Glomerular endothelial cell (primary cell): ENCODE data around the gene ACVR1B. TPM values are rescaled to one million over a fixed set of nuclear protein-coding genes. Genes with fewer than 3 reads are reported as not detected.

ENCODE experiments used
- DNase-seq: peaks from one replicate; pipeline ENCODE4 v3.0.0-alpha.2; 2011; ENCODE audit warnings: low read depth, low spot score; ENCODE audit errors: extremely low read depth
- total RNA-seq: library from RNA; depleted of rRNA; stranded (reverse); fragments of >200 nt; gene quantifications from 2 replicates; pipeline ENCODE4 v1.2.3, GENCODE V29; 2015

ACVR1B gene
- total RNA-seq, 1 donor from 2014 or later = 9.0 TPM

- DNase-seq = no peak
Measured at GRCh38 chr12:52003016-52003550, 51.6 kb downstream of the ACVR1B start.

GRCh38 chr12:52003591-52003990 lies 52.1 kb downstream of the ACVR1B start:
- DNase-seq = no peak

GRCh38 chr12:52004042-52004648 lies 52.6 kb downstream of the ACVR1B start:
- DNase-seq = no peak

GRCh38 chr12:52005218-52005902 lies 53.9 kb downstream of the ACVR1B start:
- DNase-seq = no peak

GRCh38 chr12:52005903-52006703 lies 54.6 kb downstream of the ACVR1B start:
- DNase-seq = no peak

- DNase-seq = no peak
Measured at GRCh38 chr12:52006726-52007157, 55.2 kb downstream of the ACVR1B start, which contains the start of gene TAMALIN. TSS of gene TAMALIN (plus strand) at chr12:52006946. CDS start at chr12:52007020, 74 bp downstream.

GRCh38 chr12:52007158-52007921 lies 55.8 kb downstream of the ACVR1B start:
- no peak for DNase-seq

GRCh38 chr12:52007982-52008510 lies 56.5 kb downstream of the ACVR1B start:
- no peak for DNase-seq

GRCh38 chr12:52009081-52009751 lies 57.7 kb downstream of the ACVR1B start:
- DNase-seq = no peak

- no peak for DNase-seq
Measured at GRCh38 chr12:52010152-52010622, 58.7 kb downstream of the ACVR1B start.

GRCh38 chr12:52010692-52011601 lies 59.4 kb downstream of the ACVR1B start:
- no peak for DNase-seq

GRCh38 chr12:52011602-52012214 lies 60.2 kb downstream of the ACVR1B start:
- DNase-seq = no peak

- DNase-seq = no peak
Measured at GRCh38 chr12:52013626-52014310, 62.3 kb downstream of the ACVR1B start.

GRCh38 chr12:52014567-52015530 lies 63.4 kb downstream of the ACVR1B start:
- no peak for DNase-seq

- DNase-seq = no peak
Measured at GRCh38 chr12:52015532-52016041, 64.1 kb downstream of the ACVR1B start.

- no peak for DNase-seq
Measured at GRCh38 chr12:52018433-52019112, 67.1 kb downstream of the ACVR1B start.
